ENCODE data around the gene VCAM1. TPM values are rescaled to one million over a fixed set of nuclear protein-coding genes. Genes with fewer than 3 reads are reported as not detected.

VCAM1 gene
- total RNA-seq, 3 donors from 2014 or later (not counting 1 experiment from before 2014, with no cell fraction given), result 0.12 to 0.15 TPM; not detected in 1

- H3K9me3 Mint-ChIP-seq, result peaks cover 0 to 5% of the 10 kb centered on the region in 2 donors
- H3K36me3 ChIP-seq (ENCODE audit: control insufficient read depth, insufficient read depth, low read length), result no peaks in the 10 kb centered on the region
- ATAC-seq, result no peak
- no peaks in the 10 kb centered on the region for H3K9me3 ChIP-seq (ENCODE audit: control insufficient read depth, insufficient read depth, low read length)
- H3K4me1 Mint-ChIP-seq, result no peaks in the 10 kb centered on the region
- no peak overlapping the region for H3K4me3 Mint-ChIP-seq
- no peak overlapping the region for H3K27ac Mint-ChIP-seq
- intact Hi-C loops (cut with micrococcal nuclease), result no loop called here
- WGBS (ENCODE audit: insufficient coverage), result 79% methylated on average over 2 of the region's 2 CpGs
- no peak for TF ChIP-seq CTCF (IDR thresholded peaks at IDR 0.05)
- peaks cover 23 to 66% of the 10 kb centered on the region in 2 donors for H3K27me3 Mint-ChIP-seq (ENCODE audit: low read depth in 2 of 2)
- H3K36me3 Mint-ChIP-seq, result no peaks in the 10 kb centered on the region
- no peaks in the 10 kb centered on the region for H3K4me1 ChIP-seq (ENCODE audit: control insufficient read depth, insufficient read depth, low read length)
- peaks cover 2% of the 10 kb centered on the region for H3K27me3 ChIP-seq (ENCODE audit: control insufficient read depth, insufficient read depth, low read length)
- no peak overlapping the region for H3K4me3 ChIP-seq (ENCODE audit: low read length)
- no peak for DNase-seq
- no peak overlapping the region for H3K27ac ChIP-seq (ENCODE audit: low read length)
Measured at GRCh38 chr1:100703052-100703451, 16.5 kb upstream of the VCAM1 start.

- ATAC-seq, result no peak
- intact Hi-C loops (cut with micrococcal nuclease), result no loop called here
- peaks cover 23 to 66% of the 10 kb centered on the region in 2 donors for H3K27me3 Mint-ChIP-seq (ENCODE audit: low read depth in 2 of 2)
- Histone ChIP-seq H3K9me3 (ENCODE audit: control insufficient read depth, insufficient read depth, low read length) (no peaks in the 10 kb centered on the region), H3K36me3 (ENCODE audit: control insufficient read depth, insufficient read depth, low read length) (no peaks in the 10 kb centered on the region), H3K27ac (ENCODE audit: low read length) (no peak overlapping the region), H3K27me3 (ENCODE audit: control insufficient read depth, insufficient read depth, low read length) (peaks cover 2% of the 10 kb centered on the region), H3K4me1 (ENCODE audit: control insufficient read depth, insufficient read depth, low read length) (no peaks in the 10 kb centered on the region), H3K4me3 (ENCODE audit: low read length) (no peak overlapping the region)
- H3K36me3 Mint-ChIP-seq, result no peaks in the 10 kb centered on the region
- DNase-seq, result no peak
- no peak for TF ChIP-seq CTCF (IDR thresholded peaks at IDR 0.05)
- H3K4me1 Mint-ChIP-seq, result peaks cover 5 to 6% of the 10 kb centered on the region in 2 donors
- H3K9me3 Mint-ChIP-seq, result peaks cover 0 to 5% of the 10 kb centered on the region in 2 donors
- no peak overlapping the region for H3K4me3 Mint-ChIP-seq
- no peak overlapping the region for H3K27ac Mint-ChIP-seq
- WGBS (ENCODE audit: insufficient coverage), result 96% methylated on average over 2 of the region's 2 CpGs
Measured at GRCh38 chr1:100703716-100704115, 15.8 kb upstream of the VCAM1 start.

- TF ChIP-seq CTCF (IDR thresholded peaks at IDR 0.05), result no peak
- H3K27ac ChIP-seq (ENCODE audit: low read length), result no peak overlapping the region
- H3K4me3 ChIP-seq (ENCODE audit: low read length), result no peak overlapping the region
- peaks cover 2% of the 10 kb centered on the region for H3K27me3 ChIP-seq (ENCODE audit: control insufficient read depth, insufficient read depth, low read length)
- intact Hi-C loops (cut with micrococcal nuclease), result no loop called here
- no peaks in the 10 kb centered on the region for H3K36me3 Mint-ChIP-seq
- H3K27ac Mint-ChIP-seq, result no peak overlapping the region
- H3K9me3 Mint-ChIP-seq, result peaks cover 0 to under 1% of the 10 kb centered on the region in 2 donors
- no CpG with 5 or more reads among the region's 3 CpGs for WGBS (ENCODE audit: insufficient coverage)
- H3K9me3 ChIP-seq (ENCODE audit: control insufficient read depth, insufficient read depth, low read length), result no peaks in the 10 kb centered on the region
- peaks cover 17 to 62% of the 10 kb centered on the region in 2 donors for H3K27me3 Mint-ChIP-seq (ENCODE audit: low read depth in 2 of 2)
- no peaks in the 10 kb centered on the region for H3K36me3 ChIP-seq (ENCODE audit: control insufficient read depth, insufficient read depth, low read length)
- no peaks in the 10 kb centered on the region for H3K4me1 ChIP-seq (ENCODE audit: control insufficient read depth, insufficient read depth, low read length)
- H3K4me1 Mint-ChIP-seq, result peaks cover 5 to 8% of the 10 kb centered on the region in 2 donors
- no peak overlapping the region for H3K4me3 Mint-ChIP-seq
- no peak for DNase-seq
- no peak for ATAC-seq
Measured at GRCh38 chr1:100704473-100704872, 15.1 kb upstream of the VCAM1 start.

GRCh38 chr1:100706296-100706695 lies 13.2 kb upstream of the VCAM1 start:
- WGBS (ENCODE audit: insufficient coverage), result 93% methylated on average over 1 of the region's 1 CpG
- H3K9me3 ChIP-seq (ENCODE audit: control insufficient read depth, insufficient read depth, low read length), result no peaks in the 10 kb centered on the region
- no peak overlapping the region for H3K4me3 ChIP-seq (ENCODE audit: low read length)
- Mint-ChIP-seq H3K27me3 (ENCODE audit: low read depth in 2 of 2) (peaks cover 16 to 63% of the 10 kb centered on the region in 2 donors), H3K36me3 (no peaks in the 10 kb centered on the region), H3K27ac (no peak overlapping the region), H3K4me1 (peaks cover 6 to 8% of the 10 kb centered on the region in 2 donors), H3K9me3 (no peaks in the 10 kb centered on the region), H3K4me3 (no peak overlapping the region)
- intact Hi-C loops (cut with micrococcal nuclease), result no loop called here
- no peak for ATAC-seq
- TF ChIP-seq CTCF (IDR thresholded peaks at IDR 0.05), result no peak
- H3K27me3 ChIP-seq (ENCODE audit: control insufficient read depth, insufficient read depth, low read length), result peaks cover 2% of the 10 kb centered on the region
- no peaks in the 10 kb centered on the region for H3K4me1 ChIP-seq (ENCODE audit: control insufficient read depth, insufficient read depth, low read length)
- H3K27ac ChIP-seq (ENCODE audit: low read length), result no peak overlapping the region
- H3K36me3 ChIP-seq (ENCODE audit: control insufficient read depth, insufficient read depth, low read length), result no peaks in the 10 kb centered on the region
- DNase-seq, result no peak

All from natural killer cell (primary cell).